Ovary (tissue), 9 donors: ENCODE data around the gene TLR4. TPM values are rescaled to one million over a fixed set of nuclear protein-coding genes. Genes with fewer than 3 reads are reported as not detected.

Experiments used
- DNase-seq, 5 donors: peaks; one replicate each; pipeline ENCODE4 v3.0.0-alpha.2; 2019 to 2020
- H3K27ac ChIP-seq, 2 donors: fragments of 200-600 bp; one replicate each; pipeline versions ENCODE4 v1.5.1 to v1.8.0; 2019 to 2022
- H3K27me3 ChIP-seq: fragments of 200-600 bp; one replicate; pipeline ENCODE4 v1.8.0; 2022
- H3K36me3 ChIP-seq: fragments of 200-600 bp; sonication (generic); one replicate; pipeline ENCODE4 v1.5.1; 2019
- H3K4me1 ChIP-seq: one replicate; pipeline ENCODE4 v1.8.1; 2013; ENCODE audit warnings: mild to moderate bottlenecking, moderate library complexity; ENCODE audit not compliant: insufficient read depth
- H3K4me3 ChIP-seq: fragments of 200-600 bp; sonication (generic); one replicate; pipeline ENCODE4 v1.5.1; 2017
- H3K9me3 ChIP-seq, 2 donors: fragments of 200-600 bp in 1 of 2; sonication (generic) in 1 of 2; one replicate each; pipeline versions ENCODE4 v1.5.1 to v1.8.1; 2013 to 2019; ENCODE audit warnings: mild to moderate bottlenecking in 1 of 2, moderate library complexity in 1 of 2
- CTCF ChIP-seq, 3 donors: fragments of 450-650 bp in 2 of 3; fragments of 200-600 bp in 1 of 3; IDR thresholded peaks; one replicate each; pipeline versions ENCODE4 v1.5.1 to v1.8.0; 2016 to 2022; ENCODE audit warnings: antibody characterized with exemption in 3 of 3, mild to moderate bottlenecking in 1 of 3
- EP300 ChIP-seq: sonication (generic); formaldehyde crosslinking; IDR thresholded peaks from one replicate; pipeline ENCODE4 v1.6.1; 2017; ENCODE audit warnings: antibody characterized with exemption
- POLR2A ChIP-seq: fragments of 450-650 bp; IDR thresholded peaks from one replicate; pipeline ENCODE4 v1.6.1; 2017; ENCODE audit warnings: antibody characterized with exemption, mild to moderate bottlenecking, moderate library complexity
- WGBS, 3 donors: extraction: QIAGEN DNeasy Blood & Tissue Kit in 1 of 3; methylation state at CpG; one replicate each; pipeline versions ENCODE4 v1.1.5 to v1.1.7; 2013 to 2017; 5-methylcytosine and 5-hydroxymethylcytosine counted together
- intact Hi-C, 4 donors: fragments of 100-400 bp; cut with DNase I; formaldehyde crosslinking; loops; one replicate each; pipeline versions ENCODE4 v1.11.0 to v1.15.1; 2022 to 2023
- polyA plus RNA-seq, 2 donors: library from polyadenylated mRNA; stranded (reverse); fragments of 200-250 nt in 1 of 2; fragments of 350-450 nt in 1 of 2; fragmentation: Illumina TruSeq in 1 of 2; extraction: RNeasy Lipid Tissue Mini Kit (QIAGEN cat#74804) in 1 of 2; gene quantifications; one replicate each; pipeline ENCODE4 v1.2.3, GENCODE V29; 2013 to 2014
- total RNA-seq, 7 donors: library from RNA; depleted of rRNA in 2 of 7; stranded (reverse); fragments of >200 nt in 2 of 7; fragmentation: NEBNext Ultra II Directional in 3 of 7; extraction: Animal tissue kit (Norgen Biotek cat#: 25700) in 3 of 7; gene quantifications; one replicate each; pipeline versions ENCODE4 v1.1.0 to v1.2.4, GENCODE V29; 2016 to 2023
- donor health status: DM: no; HTN: no; CAD: no; lungs with moderate emphysema.
- donor health status: DM: no; HTN: no; CAD: no.
- donor health status: Bipolar disorder and iron deficiency.
- donor health status: DM: yes; HTN: yes; CAD: no.
- donor health status: DM: no; HTN: no; CAD: no.
- donor health status: DM: yes; HTN: yes; CAD: no.

Gene TLR4
- total and polyA plus RNA-seq, 9 donors = 3.4 to 13.5 (median 8.9) TPM

- 72 to 82% (median 80%) methylated on average over 2 of the region's 2 CpGs for WGBS, 3 donors
- no peaks in the 10 kb centered on the region for H3K36me3 ChIP-seq
- intact Hi-C loops = no loop called here
- no peak overlapping the region for H3K4me3 ChIP-seq
- H3K4me1 ChIP-seq = no peaks in the 10 kb centered on the region
- no peaks in the 10 kb centered on the region for H3K27me3 ChIP-seq
- no peak overlapping the region for H3K27ac ChIP-seq
- no peak for TF ChIP-seq POLR2A
- H3K9me3 ChIP-seq = no peaks in the 10 kb centered on the region
- no peak for DNase-seq
Observed at GRCh38 chr9:117729375-117729774, 25.2 kb downstream of the TLR4 start.

- 67 to 76% (median 68%) methylated on average over 6 of the region's 6 CpGs for WGBS, 3 donors
- Histone ChIP-seq H3K36me3 (no peaks in the 10 kb centered on the region), H3K4me3 (no peak overlapping the region), H3K27ac (no peak overlapping the region), H3K27me3 (no peaks in the 10 kb centered on the region), H3K9me3 (no peaks in the 10 kb centered on the region), H3K4me1 (no peaks in the 10 kb centered on the region)
- DNase-seq = no peak
- intact Hi-C loops = no loop called here
- TF ChIP-seq CTCF (IDR thresholded peaks at IDR 0.05) (no peak), EP300 (no peak), POLR2A (no peak)
Observed at GRCh38 chr9:117732494-117732893, 28.3 kb downstream of the TLR4 start.

GRCh38 chr9:117733465-117733864 lies 29.3 kb downstream of the TLR4 start:
- intact Hi-C loops = no loop called here
- no peak overlapping the region for H3K4me3 ChIP-seq

GRCh38 chr9:117734082-117734481 lies 29.9 kb downstream of the TLR4 start:
- WGBS, 3 donors = 94 to 97% (median 96%) methylated on average over 3 of the region's 3 CpGs
- intact Hi-C loops = no loop called here
- no peak for TF ChIP-seq CTCF (IDR thresholded peaks at IDR 0.05)
- TF ChIP-seq POLR2A = no peak
- TF ChIP-seq EP300 = no peak
- Histone ChIP-seq H3K9me3 (no peaks in the 10 kb centered on the region), H3K4me3 (no peak overlapping the region), H3K36me3 (no peaks in the 10 kb centered on the region), H3K4me1 (no peaks in the 10 kb centered on the region), H3K27me3 (no peaks in the 10 kb centered on the region), H3K27ac (no peak overlapping the region)
- DNase-seq = no peak

More at GRCh38 chr9:117733465-117733864, 29.3 kb downstream of the TLR4 start:
- no peak overlapping the region for H3K27ac ChIP-seq
- DNase-seq = no peak
- 93 to 94% (median 93%) methylated on average over 1 of the region's 1 CpG for WGBS, 3 donors
- H3K9me3 ChIP-seq = no peaks in the 10 kb centered on the region
- TF ChIP-seq POLR2A (no peak), EP300 (no peak), CTCF (IDR thresholded peaks at IDR 0.05) (no peak)
- no peaks in the 10 kb centered on the region for H3K27me3 ChIP-seq
- no peaks in the 10 kb centered on the region for H3K4me1 ChIP-seq
- H3K36me3 ChIP-seq = no peaks in the 10 kb centered on the region

- no peaks in the 10 kb centered on the region for H3K36me3 ChIP-seq
- no peak for TF ChIP-seq CTCF (IDR thresholded peaks at IDR 0.05)
- TF ChIP-seq POLR2A = no peak
- no peak for TF ChIP-seq EP300
- no peak overlapping the region for H3K4me3 ChIP-seq
- intact Hi-C loops = no loop called here
- no peaks in the 10 kb centered on the region for H3K27me3 ChIP-seq
- 33 to 42% (median 36%) methylated on average over 2 of the region's 2 CpGs for WGBS, 3 donors
- H3K4me1 ChIP-seq = no peaks in the 10 kb centered on the region
- H3K27ac ChIP-seq = no peak overlapping the region
- DNase-seq = no peak
- H3K9me3 ChIP-seq = no peaks in the 10 kb centered on the region
Observed at GRCh38 chr9:117734523-117735314, 30.5 kb downstream of the TLR4 start.
